Keratinocyte (primary cell): ENCODE data around the gene MAP3K2. TPM values are rescaled to one million over a fixed set of nuclear protein-coding genes. Genes with fewer than 3 reads are reported as not detected.

ENCODE experiments used
- DNase-seq: peaks from one replicate; pipeline ENCODE4 v3.0.0-alpha.2; 2011; ENCODE audit warnings: low read depth, missing footprints, low spot score
- FAIRE-seq: peaks from 2 replicates; lab custom pipeline; 2011; peaks lifted over from hg19 to GRCh38; lab: Jason Lieb, UNC
- H2AFZ ChIP-seq: 2 replicates; pipeline ENCODE4 v1.6.0; 2012; ENCODE audit warnings: low read length, control low read depth, inconsistent platforms; ENCODE audit not compliant: control insufficient read depth
- H3K27ac ChIP-seq: 2 replicates; pipeline ENCODE4 v1.5.1; 2011; ENCODE audit warnings: low read length; ENCODE audit not compliant: control insufficient read depth, insufficient read depth
- H3K27me3 ChIP-seq: 3 replicates; pipeline ENCODE4 v1.6.0; 2011; ENCODE audit warnings: low read length; ENCODE audit not compliant: control insufficient read depth, insufficient read depth; ENCODE audit errors: extremely low read depth
- H3K36me3 ChIP-seq, 2 experiments: 2 replicates in 1 of 2; 3 replicates in 1 of 2; pipeline ENCODE4 v1.5.1; 2011; ENCODE audit warnings: low read length in 2 of 2, mild to moderate bottlenecking in 1 of 2; ENCODE audit not compliant: control insufficient read depth in 2 of 2, insufficient read depth in 2 of 2; ENCODE audit errors: extremely low read depth in 1 of 2
- H3K4me1 ChIP-seq: 3 replicates; pipeline ENCODE4 v1.5.1; 2011; ENCODE audit warnings: low read length; ENCODE audit not compliant: control insufficient read depth, insufficient read depth; ENCODE audit errors: extremely low read depth
- H3K4me2 ChIP-seq: 3 replicates; pipeline ENCODE4 v1.6.0; 2011; ENCODE audit warnings: low read depth, low read length; ENCODE audit not compliant: control insufficient read depth, insufficient read depth; ENCODE audit errors: extremely low read depth
- H3K4me3 ChIP-seq, 3 experiments: fragments of 200-600 bp in 1 of 3; sonication (generic) in 1 of 3; 2 replicates in 2 of 3; 3 replicates in 1 of 3; pipeline ENCODE4 v1.5.1; 2011 to 2016; ENCODE audit warnings: low read length in 3 of 3, mild to moderate bottlenecking in 3 of 3, control low read depth in 2 of 3, inconsistent platforms in 1 of 3, low read depth in 1 of 3, mixed read lengths in 1 of 3, mixed run types in 1 of 3, moderate library complexity in 1 of 3; ENCODE audit not compliant: control insufficient read depth in 2 of 3, insufficient read depth in 2 of 3; ENCODE audit errors: extremely low read depth in 1 of 3
- H3K79me2 ChIP-seq: 2 replicates; pipeline ENCODE4 v1.6.0; 2012; ENCODE audit warnings: low read length; ENCODE audit not compliant: control insufficient read depth, insufficient read depth
- H3K9ac ChIP-seq: 3 replicates; pipeline ENCODE4 v1.6.0; 2011; ENCODE audit warnings: low read length; ENCODE audit not compliant: control insufficient read depth, insufficient read depth; ENCODE audit errors: extremely low read depth
- H3K9me1 ChIP-seq: 3 replicates; pipeline ENCODE4 v1.6.0; 2011; ENCODE audit warnings: low read length; ENCODE audit not compliant: control insufficient read depth, insufficient read depth; ENCODE audit errors: extremely low read depth
- H3K9me3 ChIP-seq: 2 replicates; pipeline ENCODE4 v1.5.1; 2012; ENCODE audit warnings: low read depth, low read length; ENCODE audit not compliant: control insufficient read depth
- H4K20me1 ChIP-seq: 3 replicates; pipeline ENCODE4 v1.6.0; 2011; ENCODE audit warnings: low read length; ENCODE audit not compliant: control insufficient read depth, insufficient read depth; ENCODE audit errors: extremely low read depth
- CTCF ChIP-seq, 3 experiments: IDR thresholded peaks in 1 of 3; conservative IDR thresholded peaks in 1 of 3; optimal IDR thresholded peaks in 1 of 3; 2 replicates in 2 of 3; 3 replicates in 1 of 3; pipeline versions ENCODE3 to v1.5.1; 2011; ENCODE audit warnings: low read length in 3 of 3, mild to moderate bottlenecking in 3 of 3, moderate library complexity in 2 of 3, control low read depth in 1 of 3, inconsistent platforms in 1 of 3; ENCODE audit not compliant: insufficient read depth in 2 of 3; ENCODE audit errors: extremely low read depth in 1 of 3
- EZH2 ChIP-seq: IDR thresholded peaks from one replicate; pipeline ENCODE4 v1.6.1; 2012; ENCODE audit warnings: inconsistent platforms, mild to moderate bottlenecking, low read length, moderate library complexity
- dilution Hi-C: fragments of 300-500 bp; cut with MboI; formaldehyde crosslinking; loops from one replicate; pipeline ENCODE4 v1.7.0; 2020; ENCODE audit warnings: low sequenced_read_pairs; ENCODE audit not compliant: extremely low pct_ligation_motif_present
- polyA plus RNA-seq, 5 experiments: library from polyadenylated mRNA; depleted of rRNA in 3 of 5; stranded (reverse) in 3 of 5; stranded (forward) in 1 of 5; unstranded in 1 of 5; fragments of >200 nt; gene quantifications; 1 replicate in 1 of 5; 2 replicates in 3 of 5; 3 replicates in 1 of 5; pipeline versions ENCODE4 v1.2.1 to v1.2.3, GENCODE V29; 2011 to 2012; ENCODE audit warnings: missing spikeins in 2 of 5, low read depth in 1 of 5, low replicate concordance in 1 of 5

MAP3K2 gene
- polyA plus RNA-seq, 1 donor (not counting 4 experiments of a cell fraction or from before 2014, with no cell fraction given), result 11.9 TPM

GRCh38 chr2:127408004-127408806, 20.4 kb upstream of the MAP3K2 start:
- no peaks in the 10 kb centered on the region for H4K20me1 ChIP-seq
- DNase-seq (no peak), FAIRE-seq (no peak)
- H3K9me3 ChIP-seq, result no peaks in the 10 kb centered on the region
- peak overlapping the region; percentile 62 for H3K9ac ChIP-seq
- H3K4me3 ChIP-seq, result peak overlapping the region in 1 of 3 experiments; percentile 10
- no peaks in the 10 kb centered on the region for H3K79me2 ChIP-seq
- peaks cover 27% of the 10 kb centered on the region for H3K4me1 ChIP-seq
- no peaks in the 10 kb centered on the region for H3K27me3 ChIP-seq
- peak overlapping the region; percentile 45 for H2AFZ ChIP-seq
- H3K4me2 ChIP-seq, result peak overlapping the region; percentile 48
- dilution Hi-C loops, result no loop called here
- H3K36me3 ChIP-seq, result no peaks in the 10 kb centered on the region
- no peak for TF ChIP-seq EZH2
- no peak for TF ChIP-seq CTCF (optimal IDR thresholded peaks at IDR 0.05 in 1 of 3, IDR thresholded peaks at IDR 0.05 in 1 of 3, conservative IDR thresholded peaks at IDR 0.05 in 1 of 3; ENCODE audit: extremely low read depth in 1 of 3, insufficient read depth in 2 of 3, low read length in 3 of 3)
- H3K9me1 ChIP-seq, result no peaks in the 10 kb centered on the region
- peak overlapping the region; percentile 45 for H3K27ac ChIP-seq

- Histone ChIP-seq H3K9me1 (no peaks in the 10 kb centered on the region), H4K20me1 (no peaks in the 10 kb centered on the region), H3K79me2 (no peaks in the 10 kb centered on the region), H3K4me3 (no peak overlapping the region), H3K27ac (peak overlapping the region; percentile 27), H3K9ac (no peak overlapping the region), H3K27me3 (no peaks in the 10 kb centered on the region), H3K9me3 (no peaks in the 10 kb centered on the region), H3K4me2 (peak overlapping the region; percentile 36), H3K4me1 (peaks cover 27% of the 10 kb centered on the region), H3K36me3 (no peaks in the 10 kb centered on the region), H2AFZ (no peak overlapping the region)
- dilution Hi-C loops, result no loop called here
- FAIRE-seq (no peak), DNase-seq (no peak)
- TF ChIP-seq CTCF (optimal IDR thresholded peaks at IDR 0.05 in 1 of 3, IDR thresholded peaks at IDR 0.05 in 1 of 3, conservative IDR thresholded peaks at IDR 0.05 in 1 of 3; ENCODE audit: extremely low read depth in 1 of 3, insufficient read depth in 2 of 3, low read length in 3 of 3), result no peak
- TF ChIP-seq EZH2, result no peak
These were observed 19.9 kb upstream of the MAP3K2 start for GRCh38 chr2:127407661-127408003.
